GM19193 (cell line): ENCODE data around the gene S100A16.
A peak's percentile ranks its signal among the peaks of the same experiment; 100 is the strongest.

ENCODE experiments used
- POLR2A ChIP-seq: IDR thresholded peaks from 4 replicates; pipeline ENCODE4 v1.6.1; 2011; ENCODE audit not compliant: insufficient read depth, insufficient read length; ENCODE audit errors: extremely low read depth

Gene S100A16, protein sequence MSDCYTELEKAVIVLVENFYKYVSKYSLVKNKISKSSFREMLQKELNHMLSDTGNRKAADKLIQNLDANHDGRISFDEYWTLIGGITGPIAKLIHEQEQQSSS

DNA sequence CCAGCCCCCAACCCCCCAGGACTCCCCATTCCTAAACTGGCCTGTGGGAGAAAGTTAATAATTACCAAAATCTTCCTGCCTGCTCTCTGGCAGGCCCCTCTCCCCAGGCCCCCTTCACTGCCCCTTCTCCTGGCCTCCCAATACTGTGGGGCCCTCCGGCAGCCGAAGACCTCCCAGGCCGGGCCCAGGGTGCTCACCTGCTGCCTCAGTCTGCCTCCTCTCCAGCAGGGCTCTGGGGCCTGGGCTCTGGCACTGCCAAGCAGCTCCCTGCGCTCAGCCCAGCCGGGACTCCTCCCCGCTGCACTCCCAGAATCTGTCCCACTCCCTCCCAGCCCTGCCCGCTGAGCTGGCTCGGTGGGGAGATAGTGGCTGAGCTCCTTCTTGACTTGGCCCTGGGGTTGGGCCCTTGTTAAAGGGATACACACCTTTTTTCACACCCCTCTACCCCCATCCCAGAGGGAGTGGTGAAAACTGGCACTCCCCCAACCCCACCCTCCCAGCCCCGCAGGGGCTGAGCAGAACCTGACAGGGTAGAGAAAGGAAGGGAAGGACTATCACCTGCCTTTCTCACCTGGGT is at the start of gene S100A16:
Gene S100A16 (minus strand): TSS at position 383 of the 577 bp plus-strand sequence. CDS start 4,986 bp downstream, outside the sequence.
- TF ChIP-seq POLR2A = no peak

- TF ChIP-seq POLR2A = no peak
Observed at GRCh38 chr1:153662269-153662668, 49.3 kb upstream of the S100A16 start.

DNA sequence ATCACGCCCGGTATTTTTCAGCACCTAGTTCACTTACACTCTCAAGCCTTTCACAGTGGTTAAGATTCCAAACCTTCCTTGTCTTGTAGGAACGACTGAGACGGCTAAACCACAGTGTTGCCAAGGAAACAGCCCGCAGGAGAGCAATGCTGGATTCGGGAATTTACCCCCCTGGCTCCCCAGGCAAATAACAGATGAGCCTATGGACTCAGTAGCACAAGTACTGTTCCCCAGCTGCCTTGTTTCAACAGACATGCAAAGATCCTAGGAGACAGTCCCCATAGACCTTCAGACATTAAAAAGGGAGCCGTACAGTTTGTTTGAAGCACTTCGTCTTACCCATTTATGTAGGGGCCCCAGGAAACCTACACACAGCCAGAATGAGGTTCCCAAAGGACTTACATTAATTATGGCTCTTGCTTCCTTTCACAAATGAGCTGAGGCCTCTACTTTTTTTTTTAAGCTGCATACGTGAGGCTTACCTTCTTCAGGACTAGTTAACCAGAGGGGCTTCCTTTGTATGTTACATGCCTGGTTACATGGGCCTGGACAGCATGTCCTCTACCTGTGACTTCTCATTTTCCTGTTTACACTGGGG is 48.3 kb upstream of the S100A16 start:
- no peak for TF ChIP-seq POLR2A

DNA sequence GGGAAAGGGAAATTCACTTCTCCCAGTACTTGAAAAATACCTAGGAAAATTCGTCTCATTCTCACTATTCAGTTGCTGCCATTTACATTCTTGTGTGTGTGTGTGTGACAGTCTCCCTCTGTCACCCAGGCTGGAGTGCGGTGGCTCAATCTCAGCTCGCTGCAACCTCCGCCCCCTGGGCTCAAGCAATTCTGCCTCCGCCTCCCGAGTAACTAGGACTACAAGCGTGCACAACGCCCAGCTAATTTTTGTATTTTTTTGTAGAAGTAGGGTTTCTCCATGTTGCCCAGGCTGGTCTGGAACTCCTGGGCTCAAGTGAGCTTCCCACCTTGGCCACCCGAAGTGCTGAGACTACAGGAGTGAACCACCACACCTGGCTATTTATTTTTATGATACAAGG is 46.7 kb upstream of the S100A16 start:
- no peak for TF ChIP-seq POLR2A

- no peak for TF ChIP-seq POLR2A
Observed at GRCh38 chr1:153659175-153659534, 46.2 kb upstream of the S100A16 start.

DNA sequence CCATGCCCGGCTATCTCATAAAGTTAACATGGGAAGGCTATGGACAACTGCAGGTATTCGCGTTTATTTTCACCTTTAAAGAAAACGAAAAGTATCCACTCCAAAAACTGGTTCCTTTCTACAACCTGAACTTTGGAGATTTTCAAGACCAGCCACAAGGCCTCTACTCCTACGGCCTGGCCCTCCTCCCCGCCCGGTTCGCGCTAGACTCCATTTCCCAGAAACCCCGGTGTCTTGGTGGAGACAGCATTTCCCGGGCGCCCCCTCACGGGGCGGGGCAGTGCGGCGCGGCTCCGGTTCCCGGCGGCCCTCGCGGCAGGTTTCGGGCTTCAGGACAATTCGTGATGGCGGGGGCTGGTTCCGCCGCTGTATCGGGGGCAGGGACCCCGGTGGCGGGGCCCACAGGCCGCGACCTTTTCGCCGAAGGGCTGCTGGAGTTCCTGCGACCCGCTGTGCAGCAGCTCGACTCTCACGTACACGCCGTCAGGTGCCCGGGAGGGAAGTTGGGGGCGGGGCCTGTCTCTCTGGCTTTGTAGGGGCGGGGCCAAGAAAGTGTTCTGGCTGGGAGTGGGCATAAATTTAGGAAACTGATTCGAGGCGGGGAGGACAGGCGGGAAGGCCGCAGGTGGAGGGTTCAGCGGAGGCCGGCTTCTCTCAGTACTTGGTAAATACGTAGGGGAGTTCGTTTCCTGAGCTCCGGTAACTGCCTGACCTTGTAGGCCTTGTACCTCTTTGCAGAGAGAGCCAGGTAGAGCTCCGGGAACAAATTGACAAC is 45.6 kb upstream of the S100A16 start, which contains the start of gene SNAPIN:
Gene SNAPIN (plus strand): TSS at position 304 of the 775 bp plus-strand sequence. CDS start 41 bp downstream, at position 345.
- TF ChIP-seq POLR2A = peak; percentile 90

DNA sequence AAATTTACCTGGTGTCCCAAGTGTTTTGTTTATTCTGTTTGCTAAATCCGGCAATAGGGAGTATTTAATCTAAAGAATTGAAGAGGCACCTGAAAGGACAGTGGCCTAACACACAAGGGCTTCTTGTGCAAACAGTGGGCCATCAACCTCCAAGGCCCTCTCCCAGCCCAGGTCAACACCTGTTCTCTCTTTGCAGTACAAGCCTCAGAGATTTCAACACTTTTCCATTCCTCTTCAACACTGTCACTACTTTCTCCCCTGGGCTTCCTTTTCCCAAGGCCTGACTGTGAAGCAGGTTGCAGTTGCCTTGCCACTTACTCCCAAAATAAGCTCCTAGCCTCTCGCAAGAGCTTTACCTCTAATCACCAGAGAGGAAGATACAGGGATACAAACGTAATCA is 42.4 kb upstream of the S100A16 start:
- no peak for TF ChIP-seq POLR2A

GRCh38 chr1:153652805-153653500 is 40.0 kb upstream of the S100A16 start:
- no peak for TF ChIP-seq POLR2A

- no peak for TF ChIP-seq POLR2A
Observed at GRCh38 chr1:153651771-153652170, 38.8 kb upstream of the S100A16 start.

DNA sequence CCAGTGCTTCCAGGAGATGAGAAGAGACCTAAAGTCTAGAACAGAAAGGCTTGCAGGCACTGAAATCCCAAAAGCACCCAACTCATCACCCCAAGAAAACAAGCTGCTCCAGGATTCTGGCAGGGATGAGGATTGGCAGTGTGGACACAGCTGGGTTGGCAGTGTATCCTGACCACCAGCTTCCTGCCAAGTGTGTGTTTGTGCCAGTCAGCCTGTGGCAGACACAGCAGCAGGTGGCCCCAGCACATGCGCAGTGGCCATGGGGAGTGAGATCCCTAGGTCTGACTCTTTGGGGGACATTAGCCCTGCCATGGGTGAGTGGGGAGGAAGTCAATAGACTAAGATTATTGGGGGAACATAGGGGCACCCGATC is 36.9 kb upstream of the S100A16 start:
- peak; percentile 20 for TF ChIP-seq POLR2A

DNA sequence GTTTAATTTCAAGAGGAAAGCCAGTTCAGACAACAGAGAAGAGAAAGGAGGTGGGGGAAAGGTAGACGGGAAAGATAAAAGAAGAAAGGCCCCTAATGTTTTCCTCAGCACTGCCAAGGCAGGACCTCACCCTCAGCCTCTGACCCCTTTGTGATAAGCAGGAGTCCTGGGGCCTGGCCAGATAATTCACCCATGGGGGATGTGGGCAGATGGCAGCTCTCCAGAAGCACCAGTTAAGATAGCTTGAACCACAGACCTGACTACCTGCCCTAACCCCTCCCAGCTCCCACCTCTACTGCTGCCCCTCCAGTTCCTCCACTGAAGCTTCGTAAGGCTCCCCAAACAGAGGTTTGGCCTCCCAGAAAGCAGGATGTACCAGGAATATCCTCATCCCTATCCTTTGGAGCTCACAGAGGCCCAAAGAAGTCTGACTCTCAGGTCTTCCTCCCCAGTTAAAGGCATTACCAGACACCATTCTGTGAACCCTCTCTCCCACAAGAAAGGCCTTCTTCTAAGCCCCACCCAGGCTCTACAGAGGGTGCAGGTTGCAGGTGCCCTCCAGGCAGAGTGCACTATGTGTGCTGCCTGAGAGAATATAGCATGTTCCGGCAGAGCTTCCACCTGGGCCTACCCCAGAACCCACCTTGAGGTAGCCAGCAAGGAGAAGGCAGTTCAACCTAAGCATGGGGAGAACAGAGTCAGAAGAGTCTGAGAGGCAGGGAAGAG is 36.4 kb upstream of the S100A16 start:
- no peak for TF ChIP-seq POLR2A

DNA sequence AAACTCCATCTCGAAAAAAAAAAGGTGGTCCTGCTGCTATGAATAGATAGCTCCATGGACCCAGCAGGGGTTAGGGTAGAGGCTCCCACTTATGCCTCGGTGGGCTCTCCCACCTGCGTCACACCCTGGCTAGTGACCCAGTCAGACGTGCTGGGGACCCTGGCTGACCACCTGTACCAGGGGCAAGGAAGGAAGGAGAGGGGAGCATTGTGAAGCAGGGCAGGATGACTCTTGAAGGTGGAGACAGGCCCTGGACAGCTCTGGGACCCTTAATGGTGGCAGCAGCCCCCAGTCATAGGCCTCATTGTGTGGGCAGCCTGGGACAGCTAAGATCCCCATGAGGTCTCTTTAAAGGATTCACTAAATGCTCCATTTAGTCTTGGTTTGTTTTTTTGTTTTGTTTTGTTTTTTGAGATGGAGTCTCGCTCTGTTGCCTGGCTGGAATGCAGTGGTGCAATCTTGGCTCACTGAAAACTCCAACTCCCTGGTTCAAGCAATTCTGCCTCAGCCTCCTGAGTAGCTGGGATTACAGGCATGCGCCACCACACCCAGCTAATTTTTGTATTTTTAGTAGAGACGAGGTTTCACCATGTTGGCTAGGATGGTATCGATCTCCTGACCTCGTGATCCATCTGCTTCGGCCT is 35.2 kb upstream of the S100A16 start:
- TF ChIP-seq POLR2A = no peak

- no peak for TF ChIP-seq POLR2A
Observed at GRCh38 chr1:153647346-153647714, 34.4 kb upstream of the S100A16 start.
